ENCODE measurements around the gene PSMB9.

Gene PSMB9

DNA sequence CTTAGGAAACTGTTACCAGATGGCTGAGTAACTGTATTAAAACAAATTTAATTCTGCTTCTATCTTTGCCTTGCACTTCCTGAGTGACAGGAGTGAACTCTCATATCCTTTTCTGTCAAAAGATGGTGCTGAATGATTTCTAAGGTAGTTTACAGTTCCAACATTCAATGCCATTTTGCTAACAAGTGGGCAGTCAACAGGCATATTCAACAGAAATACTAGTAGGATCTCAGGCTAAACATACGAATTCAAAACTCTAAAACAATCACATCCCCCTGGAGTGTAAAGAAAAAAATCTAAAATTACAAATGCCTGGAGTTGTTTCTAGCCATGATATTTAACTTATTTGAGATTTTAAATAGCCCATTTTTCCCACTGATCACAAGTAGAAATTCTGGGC is 6.7 kb downstream of the PSMB9 start:
- DNase-seq (ENCODE audit: low read depth in 1 of 2, low spot score in 1 of 2): no peak
- H3K27ac ChIP-seq (replicated peaks): no peak overlapping the region
- no peaks in the 10 kb centered on the region for H3K27me3 ChIP-seq (ENCODE audit: insufficient read depth, poor library complexity, severe bottlenecking)
- TF ChIP-seq SPI1 (IDR thresholded peaks at IDR 0.05; ENCODE audit: borderline replicate concordance, low read depth) (no peak), GABPA (IDR thresholded peaks at IDR 0.05; ENCODE audit: low read depth) (no peak), POLR2AphosphoS5 (IDR thresholded peaks at IDR 0.05; ENCODE audit: low read depth) (no peak)
- TF ChIP-seq, protein P1, sequence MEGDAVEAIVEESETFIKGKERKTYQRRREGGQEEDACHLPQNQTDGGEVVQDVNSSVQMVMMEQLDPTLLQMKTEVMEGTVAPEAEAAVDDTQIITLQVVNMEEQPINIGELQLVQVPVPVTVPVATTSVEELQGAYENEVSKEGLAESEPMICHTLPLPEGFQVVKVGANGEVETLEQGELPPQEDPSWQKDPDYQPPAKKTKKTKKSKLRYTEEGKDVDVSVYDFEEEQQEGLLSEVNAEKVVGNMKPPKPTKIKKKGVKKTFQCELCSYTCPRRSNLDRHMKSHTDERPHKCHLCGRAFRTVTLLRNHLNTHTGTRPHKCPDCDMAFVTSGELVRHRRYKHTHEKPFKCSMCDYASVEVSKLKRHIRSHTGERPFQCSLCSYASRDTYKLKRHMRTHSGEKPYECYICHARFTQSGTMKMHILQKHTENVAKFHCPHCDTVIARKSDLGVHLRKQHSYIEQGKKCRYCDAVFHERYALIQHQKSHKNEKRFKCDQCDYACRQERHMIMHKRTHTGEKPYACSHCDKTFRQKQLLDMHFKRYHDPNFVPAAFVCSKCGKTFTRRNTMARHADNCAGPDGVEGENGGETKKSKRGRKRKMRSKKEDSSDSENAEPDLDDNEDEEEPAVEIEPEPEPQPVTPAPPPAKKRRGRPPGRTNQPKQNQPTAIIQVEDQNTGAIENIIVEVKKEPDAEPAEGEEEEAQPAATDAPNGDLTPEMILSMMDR (IDR thresholded peaks at IDR 0.05; ENCODE audit: insufficient read depth, low read length): no peak
- TF ChIP-seq, protein P2, sequence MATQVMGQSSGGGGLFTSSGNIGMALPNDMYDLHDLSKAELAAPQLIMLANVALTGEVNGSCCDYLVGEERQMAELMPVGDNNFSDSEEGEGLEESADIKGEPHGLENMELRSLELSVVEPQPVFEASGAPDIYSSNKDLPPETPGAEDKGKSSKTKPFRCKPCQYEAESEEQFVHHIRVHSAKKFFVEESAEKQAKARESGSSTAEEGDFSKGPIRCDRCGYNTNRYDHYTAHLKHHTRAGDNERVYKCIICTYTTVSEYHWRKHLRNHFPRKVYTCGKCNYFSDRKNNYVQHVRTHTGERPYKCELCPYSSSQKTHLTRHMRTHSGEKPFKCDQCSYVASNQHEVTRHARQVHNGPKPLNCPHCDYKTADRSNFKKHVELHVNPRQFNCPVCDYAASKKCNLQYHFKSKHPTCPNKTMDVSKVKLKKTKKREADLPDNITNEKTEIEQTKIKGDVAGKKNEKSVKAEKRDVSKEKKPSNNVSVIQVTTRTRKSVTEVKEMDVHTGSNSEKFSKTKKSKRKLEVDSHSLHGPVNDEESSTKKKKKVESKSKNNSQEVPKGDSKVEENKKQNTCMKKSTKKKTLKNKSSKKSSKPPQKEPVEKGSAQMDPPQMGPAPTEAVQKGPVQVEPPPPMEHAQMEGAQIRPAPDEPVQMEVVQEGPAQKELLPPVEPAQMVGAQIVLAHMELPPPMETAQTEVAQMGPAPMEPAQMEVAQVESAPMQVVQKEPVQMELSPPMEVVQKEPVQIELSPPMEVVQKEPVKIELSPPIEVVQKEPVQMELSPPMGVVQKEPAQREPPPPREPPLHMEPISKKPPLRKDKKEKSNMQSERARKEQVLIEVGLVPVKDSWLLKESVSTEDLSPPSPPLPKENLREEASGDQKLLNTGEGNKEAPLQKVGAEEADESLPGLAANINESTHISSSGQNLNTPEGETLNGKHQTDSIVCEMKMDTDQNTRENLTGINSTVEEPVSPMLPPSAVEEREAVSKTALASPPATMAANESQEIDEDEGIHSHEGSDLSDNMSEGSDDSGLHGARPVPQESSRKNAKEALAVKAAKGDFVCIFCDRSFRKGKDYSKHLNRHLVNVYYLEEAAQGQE (IDR thresholded peaks at IDR 0.05; ENCODE audit: insufficient replicate concordance, low read depth): no peak
- no peak overlapping the region for H3K4me3 ChIP-seq (replicated peaks; ENCODE audit: insufficient read depth, low read length)

DNA sequence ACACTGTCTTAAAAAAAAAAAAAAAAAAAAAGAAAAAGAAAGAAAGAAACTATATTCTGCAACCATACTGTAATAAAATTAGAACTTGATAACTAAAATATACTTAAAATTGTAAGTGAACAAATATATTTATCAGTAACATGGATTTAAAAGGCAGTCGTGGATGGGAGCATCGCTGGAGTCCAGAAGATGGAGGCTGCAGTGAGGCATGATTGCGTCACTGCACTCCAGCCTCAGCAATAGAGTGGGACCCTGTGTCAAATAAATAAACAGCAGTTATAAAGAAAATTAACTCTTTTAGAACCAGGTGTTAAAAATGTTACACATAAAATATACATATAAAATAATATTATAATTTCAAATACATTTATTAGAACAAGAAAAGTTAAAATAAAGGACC is 8.7 kb downstream of the PSMB9 start:
- Histone ChIP-seq H3K27ac (replicated peaks) (no peak overlapping the region), H3K4me3 (replicated peaks; ENCODE audit: insufficient read depth, low read length) (no peak overlapping the region), H3K27me3 (ENCODE audit: insufficient read depth, poor library complexity, severe bottlenecking) (no peaks in the 10 kb centered on the region)
- no peak for DNase-seq (ENCODE audit: low read depth in 1 of 2, low spot score in 1 of 2)
- TF ChIP-seq, protein P1 (IDR thresholded peaks at IDR 0.05; ENCODE audit: insufficient read depth, low read length): no peak
- no peak for TF ChIP-seq POLR2AphosphoS5 (IDR thresholded peaks at IDR 0.05; ENCODE audit: low read depth)
- TF ChIP-seq, protein P2 (IDR thresholded peaks at IDR 0.05; ENCODE audit: insufficient replicate concordance, low read depth): no peak
- TF ChIP-seq SPI1 (IDR thresholded peaks at IDR 0.05; ENCODE audit: borderline replicate concordance, low read depth): no peak
- no peak for TF ChIP-seq GABPA (IDR thresholded peaks at IDR 0.05; ENCODE audit: low read depth)

DNA sequence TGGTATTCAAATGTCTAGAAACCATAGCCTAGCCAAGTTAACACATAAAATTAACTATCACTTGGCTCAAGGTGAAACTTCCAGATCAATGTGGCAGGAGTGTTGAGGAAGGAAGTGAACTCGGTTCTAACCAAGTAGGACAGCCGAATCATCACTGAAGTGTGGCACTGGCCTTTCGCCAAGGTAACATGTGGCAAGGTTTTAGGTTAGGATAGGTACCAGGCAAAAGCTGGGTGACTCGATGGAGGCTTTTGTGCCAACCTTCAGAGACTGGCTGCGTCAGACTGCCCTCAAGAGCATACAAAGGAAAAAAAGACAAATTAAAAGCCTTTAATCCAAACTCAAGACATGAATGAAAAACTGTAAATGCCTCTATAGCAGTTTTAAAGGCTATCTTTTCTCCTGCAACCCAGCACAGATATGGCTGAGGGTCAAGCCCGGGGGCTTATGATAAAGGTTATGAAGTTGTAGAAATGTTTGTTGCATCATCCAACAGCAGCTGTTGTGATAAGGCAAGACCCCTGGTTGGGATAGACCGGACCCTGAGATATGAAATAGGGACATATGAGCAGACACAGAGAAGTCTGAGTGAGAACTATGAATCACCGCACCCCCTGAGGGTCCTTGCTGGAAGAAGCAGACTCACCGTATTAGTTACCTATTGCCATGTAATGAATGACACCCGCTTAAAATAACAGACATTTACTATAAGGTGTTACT is 11.9 kb downstream of the PSMB9 start:
- TF ChIP-seq SPI1 (IDR thresholded peaks at IDR 0.05; ENCODE audit: borderline replicate concordance, low read depth) (no peak), GABPA (IDR thresholded peaks at IDR 0.05; ENCODE audit: low read depth) (no peak)
- TF ChIP-seq, protein P2 (IDR thresholded peaks at IDR 0.05; ENCODE audit: insufficient replicate concordance, low read depth): no peak
- DNase-seq (ENCODE audit: low read depth in 1 of 2, low spot score in 1 of 2): no peak
- Histone ChIP-seq H3K27ac (replicated peaks) (no peak overlapping the region), H3K27me3 (ENCODE audit: insufficient read depth, poor library complexity, severe bottlenecking) (no peaks in the 10 kb centered on the region), H3K4me3 (replicated peaks; ENCODE audit: insufficient read depth, low read length) (no peak overlapping the region)
